Measurements from ENCODE around the gene BIN1.

The BIN1 gene

GRCh38 chr2:127108090-127108523, 1.2 kb upstream of the BIN1 start:
- H3K4me3 ChIP-seq (ENCODE audit: low read depth, low read length), result no peak overlapping the region
- DNase-seq (ENCODE audit: low read depth), result no peak
- no peak for TF ChIP-seq CTCF (conservative IDR thresholded peaks at IDR 0.05; ENCODE audit: low read depth, low read length)

DNA sequence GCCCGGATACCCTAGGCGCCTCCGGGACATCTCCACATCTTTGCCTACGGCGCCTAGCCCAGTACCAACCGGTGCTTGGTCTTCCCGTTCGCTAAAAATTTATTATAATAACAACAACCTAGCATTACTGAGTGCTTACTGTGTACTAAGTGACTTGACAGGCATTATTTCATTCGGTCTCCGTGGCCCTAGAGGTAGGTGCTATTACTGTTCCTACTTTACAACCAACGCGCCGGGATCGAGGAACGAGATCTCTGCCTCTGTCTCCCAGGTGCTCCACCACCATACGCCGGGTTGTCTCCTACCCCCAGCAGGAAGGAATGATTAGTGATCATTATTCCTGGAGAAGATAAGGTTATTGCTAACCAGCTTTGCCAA, 657 bp upstream of the BIN1 start:
- peak overlapping the region; percentile 67 for H3K4me3 ChIP-seq (ENCODE audit: low read depth, low read length)
- TF ChIP-seq CTCF (conservative IDR thresholded peaks at IDR 0.05; ENCODE audit: low read depth, low read length), result peak; percentile 23
- peak; percentile 56 for DNase-seq (ENCODE audit: low read depth)

GRCh38 chr2:127106457-127106990, 430 bp downstream of the BIN1 start:
- H3K4me3 ChIP-seq (ENCODE audit: low read depth, low read length), result peak overlapping the region; percentile 67
- TF ChIP-seq CTCF (conservative IDR thresholded peaks at IDR 0.05; ENCODE audit: low read depth, low read length), result no peak
- DNase-seq (ENCODE audit: low read depth), result peak; percentile 27

DNA sequence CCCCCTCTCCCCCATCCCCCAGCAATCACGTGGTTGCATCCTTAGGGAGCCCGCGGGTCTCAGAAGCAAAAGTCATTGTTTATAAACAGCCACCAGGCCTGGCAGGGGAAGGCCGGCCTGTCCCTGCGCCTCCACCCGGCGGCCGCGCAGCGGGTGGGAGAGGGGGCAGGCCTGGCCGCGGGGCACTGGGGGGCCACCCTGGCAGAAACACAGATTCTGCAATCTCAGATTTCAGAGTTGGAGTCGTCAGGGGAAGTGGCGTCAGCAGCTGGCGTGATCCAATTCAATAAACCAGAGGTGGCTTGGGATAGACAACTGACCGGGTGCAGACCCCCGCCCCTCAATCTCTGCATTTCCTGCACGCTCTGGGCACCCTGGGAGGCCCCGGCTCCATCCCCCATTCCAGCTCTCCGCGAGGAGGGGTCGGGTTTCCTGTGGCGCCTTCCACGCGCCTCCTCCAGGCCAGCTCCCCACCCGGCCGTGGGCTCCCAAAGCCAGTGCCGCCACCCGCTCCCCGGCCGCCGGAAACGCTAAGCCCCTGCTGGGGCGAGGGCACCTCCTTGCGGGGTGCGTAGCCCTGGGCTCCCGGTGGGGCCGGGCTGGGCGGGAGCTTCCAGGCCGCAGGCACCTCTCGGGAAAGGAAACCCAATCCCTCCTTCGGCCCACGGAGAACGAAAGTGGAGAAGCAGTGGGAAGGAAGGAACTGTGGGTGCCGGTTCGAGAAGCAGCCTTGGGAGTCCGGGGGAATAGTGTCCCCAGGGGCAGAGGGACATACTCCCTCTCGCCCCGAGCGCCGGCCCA, 1.1 kb downstream of the BIN1 start:
- TF ChIP-seq CTCF (conservative IDR thresholded peaks at IDR 0.05; ENCODE audit: low read depth, low read length), result no peak
- peak; percentile 60 for DNase-seq (ENCODE audit: low read depth)
- peak overlapping the region; percentile 67 for H3K4me3 ChIP-seq (ENCODE audit: low read depth, low read length)

GRCh38 chr2:127104881-127105655, 1.9 kb downstream of the BIN1 start:
- no peak for TF ChIP-seq CTCF (conservative IDR thresholded peaks at IDR 0.05; ENCODE audit: low read depth, low read length)
- peak overlapping the region; percentile 67 for H3K4me3 ChIP-seq (ENCODE audit: low read depth, low read length)
- no peak for DNase-seq (ENCODE audit: low read depth)

- H3K4me3 ChIP-seq (ENCODE audit: low read depth, low read length), result no peak overlapping the region
- no peak for TF ChIP-seq CTCF (conservative IDR thresholded peaks at IDR 0.05; ENCODE audit: low read depth, low read length)
Measured at GRCh38 chr2:127104166-127104660, 2.7 kb downstream of the BIN1 start.

More at GRCh38 chr2:127104166-127104660, 2.7 kb downstream of the BIN1 start:
- DNase-seq (ENCODE audit: low read depth), result no peak
